C4-2B (cell line): Measurements from ENCODE around the gene MAPK14.

Experiments used
- CTCF ChIP-seq: fragments of 450-650 bp; conservative IDR thresholded peaks from 2 replicates; pipeline ENCODE4 v1.5.1; 2017; ENCODE audit warnings: mild to moderate bottlenecking
- ZFX ChIP-seq: fragments of 450-650 bp; IDR thresholded peaks from 2 replicates; pipeline ENCODE4 v1.6.1; 2017

DNA sequence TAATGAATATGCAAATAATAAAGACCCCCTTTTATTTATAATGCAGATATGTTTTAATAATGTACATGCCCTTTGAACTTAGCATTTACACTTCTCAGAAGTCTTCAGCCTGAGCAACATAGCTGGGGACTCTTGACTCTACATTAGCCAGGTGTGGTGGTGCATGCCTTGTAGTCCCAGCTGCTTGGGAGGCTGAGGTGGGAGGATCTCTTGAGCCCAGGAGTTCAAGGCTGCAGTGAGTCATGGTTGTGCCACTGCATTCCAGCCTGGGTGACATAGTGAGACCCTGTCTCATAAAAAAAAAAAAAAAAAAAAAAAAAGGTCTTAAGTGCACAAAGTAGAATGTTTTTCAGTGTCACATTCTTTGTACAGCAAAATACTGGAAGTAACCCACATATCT lies 85.4 kb downstream of the MAPK14 start:
- TF ChIP-seq CTCF (no peak), ZFX (no peak)
